GM18519 (cell line): ENCODE results near the gene CHRD.

Source experiments
- ATAC-seq: cut with Tn5 transposase; IDR thresholded peaks from one replicate; pipeline ENCODE4 v1.9.1; 2021; ENCODE audit warnings: mild to moderate bottlenecking, moderate library complexity; ENCODE audit not compliant: unreplicated experiment, low FRiP score

CHRD gene

DNA sequence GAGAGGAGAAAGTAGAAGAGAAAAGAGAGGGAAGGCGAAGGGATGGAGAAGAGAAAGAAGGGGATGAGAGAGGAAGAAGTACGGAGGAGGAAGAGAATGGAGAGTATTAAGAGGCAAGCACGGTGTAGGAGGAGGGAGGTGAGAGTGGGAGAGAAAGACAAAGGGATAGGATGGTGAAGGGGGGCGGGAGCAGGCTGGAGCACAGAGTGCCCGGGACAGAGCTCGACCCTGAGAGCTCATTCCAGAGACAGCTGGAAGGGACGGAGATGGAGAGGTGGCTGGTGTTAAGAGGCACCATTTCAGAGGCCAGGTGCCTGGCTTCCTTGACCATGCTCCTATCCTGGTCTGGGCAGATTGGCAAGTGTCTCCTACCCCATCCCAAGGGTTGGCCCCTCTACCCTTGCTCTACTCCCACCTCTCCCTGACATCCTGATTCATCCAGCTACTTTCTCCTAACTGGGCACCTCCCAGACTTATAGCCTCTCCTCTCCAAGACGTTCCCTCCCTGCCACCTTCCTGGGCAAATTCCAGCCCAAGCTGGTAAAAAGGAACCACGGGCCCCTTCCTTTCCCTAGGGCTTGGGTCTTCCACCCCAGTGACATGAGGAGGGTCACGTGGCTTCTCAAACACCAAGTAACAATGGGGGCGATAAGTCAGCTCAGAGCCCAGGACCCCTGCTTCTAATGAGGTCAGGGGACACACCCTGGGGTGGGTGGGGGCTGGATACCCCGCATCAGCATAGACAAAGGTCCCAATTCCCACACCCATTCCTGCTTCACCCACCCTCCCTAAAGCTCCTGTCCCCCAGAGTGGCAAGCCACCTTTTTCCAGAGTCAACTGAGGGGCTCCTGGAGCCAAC lies 19.6 kb upstream of the CHRD start:
- no peak for ATAC-seq

DNA sequence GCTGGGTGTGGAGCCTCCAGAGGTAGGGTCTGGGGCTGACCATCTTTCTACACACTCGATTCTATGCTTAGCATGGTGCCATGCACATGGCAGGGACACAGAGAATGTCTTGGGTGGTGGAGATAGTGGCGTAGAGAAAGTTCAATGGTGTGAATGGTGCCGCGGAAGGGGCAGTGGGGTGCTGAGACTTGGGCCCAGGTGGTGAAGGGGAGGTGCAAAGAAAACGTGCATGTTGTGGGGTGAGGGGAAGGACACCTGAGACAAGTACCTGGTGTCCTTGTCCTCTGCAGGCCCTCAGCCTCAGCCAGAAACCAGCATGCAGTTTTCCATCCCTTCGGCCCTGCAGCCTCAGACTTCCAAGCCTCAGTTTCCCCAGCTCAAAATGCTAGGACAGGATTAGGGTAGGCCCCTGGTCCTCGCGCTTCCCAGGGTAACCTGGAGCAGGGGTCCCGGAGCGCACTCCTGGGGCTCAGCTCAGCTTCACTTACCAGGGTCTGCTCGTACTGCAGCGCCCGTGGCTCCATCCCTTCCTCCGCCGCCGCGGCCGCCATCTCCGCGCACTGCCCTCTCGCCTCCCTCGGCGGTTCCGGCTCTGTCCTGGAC lies 18.8 kb upstream of the CHRD start:
- ATAC-seq = no peak

DNA sequence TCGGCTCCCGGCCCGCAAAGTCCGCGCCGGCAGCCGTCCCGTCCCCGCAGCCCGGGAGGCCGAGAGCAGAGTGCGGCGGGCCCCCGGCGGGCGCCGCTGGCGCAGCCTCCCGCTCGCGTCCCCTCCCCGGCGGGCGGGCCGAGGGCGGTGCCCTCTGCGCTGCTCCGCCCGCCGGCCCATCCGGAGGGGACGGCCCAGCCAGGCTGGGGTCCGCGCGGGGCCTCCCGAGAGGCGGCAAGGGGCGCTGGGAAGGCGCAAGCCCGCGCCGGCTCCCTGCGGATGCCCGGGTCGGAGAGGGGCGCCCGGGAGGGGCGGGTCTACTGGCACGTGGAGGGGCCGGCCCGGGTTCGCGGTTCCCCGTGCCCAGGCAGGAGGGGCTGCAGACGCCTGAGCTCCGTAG lies 18.3 kb upstream of the CHRD start, which contains the start of the genes CLCN2 and POLR2H:
Gene CLCN2 (minus strand): TSS at position 74 of the 400 bp plus-strand sequence. CDS start 126 bp downstream, outside the sequence.
Gene POLR2H (plus strand): TSS at position 179 of the 400 bp plus-strand sequence. CDS start 1,783 bp downstream, outside the sequence.
- peak; percentile 30 for ATAC-seq

DNA sequence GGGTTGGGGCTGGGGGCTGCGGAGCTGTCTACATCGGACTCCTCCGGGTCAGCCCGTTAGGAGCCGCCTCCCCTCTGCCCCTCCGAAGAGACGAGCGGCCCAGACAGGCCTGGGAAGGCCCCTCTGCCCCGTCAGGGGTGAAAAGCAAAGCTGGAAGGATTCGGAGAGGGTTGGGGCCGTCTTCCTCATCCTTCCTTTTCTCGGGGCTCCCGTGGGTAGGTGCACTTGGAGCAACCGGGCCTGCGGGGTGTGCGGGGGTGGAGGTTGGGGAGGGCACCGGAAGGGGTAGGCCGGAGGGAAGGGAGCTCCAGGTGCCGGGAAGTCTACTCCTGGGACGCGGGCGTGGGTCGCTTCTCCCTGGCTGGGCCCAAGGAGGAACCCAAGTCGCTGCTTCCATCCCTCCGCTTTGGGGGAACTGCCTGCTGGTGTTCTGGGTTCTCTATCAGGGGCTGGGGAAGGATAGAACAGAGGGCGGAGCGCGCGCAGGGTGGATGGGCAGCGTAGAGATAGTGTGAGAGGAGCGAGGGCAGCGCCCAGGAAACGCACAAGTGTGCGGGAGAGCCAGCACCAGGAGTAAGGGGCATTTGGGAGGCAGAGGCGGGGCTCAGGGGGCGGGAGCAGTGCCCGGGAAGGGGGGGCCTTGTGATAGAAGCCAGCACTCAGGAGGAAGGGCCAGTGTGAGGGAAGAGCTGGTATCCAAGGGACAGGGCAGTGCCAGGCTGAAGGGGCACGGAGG lies 17.8 kb upstream of the CHRD start:
- ATAC-seq = no peak

DNA sequence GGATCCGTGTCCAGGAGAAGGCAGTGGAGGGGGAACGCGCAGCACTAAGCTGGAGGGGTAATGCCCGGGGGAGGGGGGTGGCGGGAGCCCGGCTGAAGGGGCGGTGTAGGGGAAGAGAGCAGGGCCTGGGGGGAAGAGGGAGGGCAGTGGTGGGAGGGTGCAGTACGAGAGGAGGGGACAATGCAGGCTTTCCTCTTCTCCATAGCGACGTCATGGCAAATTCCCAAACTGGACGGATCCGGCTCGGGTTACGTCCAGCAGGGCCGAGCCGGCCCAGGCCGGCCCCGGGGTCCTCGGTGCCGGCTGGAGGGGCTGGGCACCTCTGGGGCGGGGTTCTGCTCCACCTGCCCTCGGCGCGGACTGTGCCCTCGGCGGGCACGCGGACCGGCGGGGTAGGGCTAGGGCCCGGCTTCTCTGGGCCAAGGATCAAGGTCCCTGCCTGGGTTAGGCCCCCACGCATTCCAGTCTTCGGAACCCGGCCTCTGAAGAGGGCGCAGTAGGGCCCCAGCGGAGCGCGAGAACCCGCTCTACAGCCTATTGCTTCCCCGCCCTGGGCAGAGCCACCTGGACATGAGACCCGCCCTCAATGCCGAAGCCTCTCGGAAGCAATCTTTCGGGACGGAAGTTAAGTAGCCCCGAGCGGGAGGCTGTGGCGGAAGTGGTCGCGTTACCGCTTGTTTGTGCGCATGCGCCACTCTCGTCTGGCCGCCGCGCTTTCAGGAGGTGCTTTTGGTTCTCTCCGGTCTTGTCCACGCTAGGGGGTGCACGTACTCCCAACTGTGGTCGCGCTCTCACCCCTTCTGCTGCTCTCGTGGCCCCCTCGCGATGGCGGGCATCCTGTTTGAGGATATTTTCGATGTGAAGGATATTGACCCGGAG lies 16.9 kb upstream of the CHRD start:
- ATAC-seq = peak; percentile 84

DNA sequence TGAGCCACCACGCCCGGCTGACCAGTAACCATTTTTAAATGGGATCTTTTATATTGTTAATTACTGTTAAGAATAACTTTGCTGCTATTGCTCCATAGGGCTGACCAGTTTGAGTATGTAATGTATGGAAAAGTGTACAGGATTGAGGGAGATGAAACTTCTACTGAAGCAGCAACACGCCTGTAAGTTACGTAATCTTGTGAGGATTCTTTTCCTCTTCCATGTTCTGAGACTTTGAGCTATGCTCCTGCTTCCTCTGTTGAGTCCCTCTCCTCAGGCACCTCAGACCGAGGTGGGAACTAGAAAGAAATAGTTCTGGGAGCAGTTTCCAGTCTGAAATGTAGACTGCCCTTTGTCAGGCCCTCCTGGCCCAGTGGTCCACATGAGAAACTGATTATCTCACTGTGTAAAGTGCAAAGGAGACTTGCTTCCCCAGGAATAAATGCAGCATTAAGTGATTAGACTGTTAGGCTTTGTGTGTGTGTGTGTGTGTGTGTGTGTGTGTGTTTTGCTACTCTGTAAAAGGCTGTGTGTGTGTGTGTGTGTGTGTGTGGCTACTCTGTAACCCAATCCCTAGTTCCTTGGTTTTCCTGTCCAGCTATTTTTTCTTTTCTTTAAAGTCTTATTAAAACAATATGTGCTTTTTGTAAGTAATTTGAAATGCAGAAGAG lies 13.1 kb upstream of the CHRD start:
- ATAC-seq = no peak

DNA sequence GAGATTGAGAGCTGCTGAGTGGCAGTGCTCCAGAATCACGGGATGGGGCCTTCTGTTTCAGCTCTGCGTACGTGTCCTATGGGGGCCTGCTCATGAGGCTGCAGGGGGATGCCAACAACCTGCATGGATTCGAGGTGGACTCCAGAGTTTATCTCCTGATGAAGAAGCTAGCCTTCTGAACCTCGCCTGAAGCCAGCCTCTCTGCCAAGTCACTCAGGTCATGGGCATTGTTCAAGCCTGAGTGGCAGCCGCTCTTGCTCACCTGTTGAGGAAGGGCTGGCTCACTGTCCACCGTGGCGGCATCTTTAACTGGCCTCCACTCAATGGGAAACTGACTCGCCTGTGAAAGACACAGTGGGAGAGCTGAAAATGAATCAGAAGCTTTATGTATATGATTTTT lies 11.7 kb upstream of the CHRD start:
- ATAC-seq = no peak

DNA sequence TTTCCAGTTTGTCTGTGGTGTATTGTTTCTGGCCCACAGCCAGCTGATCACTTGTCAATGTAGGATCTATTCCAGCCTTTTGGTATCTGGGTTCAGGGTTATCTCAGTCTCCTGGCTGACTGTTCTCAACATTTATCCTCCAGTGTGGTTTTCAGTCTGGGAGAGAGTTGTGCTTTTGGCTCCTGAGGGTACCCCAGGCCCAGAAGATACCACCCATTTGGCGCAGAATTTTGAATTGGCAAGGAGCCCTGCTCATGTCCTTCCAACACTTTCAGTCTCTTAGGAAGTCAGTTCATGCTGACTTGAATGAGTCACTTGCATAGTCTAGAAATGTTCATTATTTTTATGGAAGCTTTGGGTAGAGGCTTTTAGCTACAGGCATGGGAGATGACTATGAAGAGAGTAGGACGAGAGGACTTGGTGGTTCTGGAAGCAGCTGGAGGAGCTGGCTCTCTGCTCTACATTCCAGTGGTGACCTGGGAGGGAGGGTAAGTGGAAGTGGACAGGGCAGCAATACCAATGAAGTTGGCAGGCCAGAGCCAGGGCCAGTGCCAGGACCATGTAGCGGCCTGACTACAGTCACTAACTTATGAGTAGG lies 11.2 kb upstream of the CHRD start:
- no peak for ATAC-seq

DNA sequence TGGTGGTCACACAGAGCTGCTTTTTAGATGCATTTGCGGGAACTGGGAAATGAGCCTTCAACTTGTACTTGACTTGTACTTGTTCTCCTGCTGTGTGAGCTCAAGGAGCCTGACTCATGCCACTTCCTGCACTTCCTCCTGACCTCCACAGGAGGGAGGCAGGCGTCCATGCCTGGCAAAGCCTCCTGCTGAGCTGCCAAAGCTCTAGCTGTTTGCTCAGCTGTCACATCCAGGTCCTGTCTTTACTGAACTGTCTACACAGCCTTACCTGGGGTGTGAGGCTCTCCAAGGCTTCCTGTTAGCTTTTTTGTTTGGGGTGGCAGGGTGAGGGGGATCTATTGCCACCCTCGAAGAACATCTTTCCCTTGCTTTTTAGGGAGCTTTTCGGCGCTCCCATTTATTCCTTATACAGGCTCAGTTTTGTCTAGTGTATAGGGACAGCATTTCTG lies 8.3 kb upstream of the CHRD start:
- ATAC-seq = peak; percentile 76

DNA sequence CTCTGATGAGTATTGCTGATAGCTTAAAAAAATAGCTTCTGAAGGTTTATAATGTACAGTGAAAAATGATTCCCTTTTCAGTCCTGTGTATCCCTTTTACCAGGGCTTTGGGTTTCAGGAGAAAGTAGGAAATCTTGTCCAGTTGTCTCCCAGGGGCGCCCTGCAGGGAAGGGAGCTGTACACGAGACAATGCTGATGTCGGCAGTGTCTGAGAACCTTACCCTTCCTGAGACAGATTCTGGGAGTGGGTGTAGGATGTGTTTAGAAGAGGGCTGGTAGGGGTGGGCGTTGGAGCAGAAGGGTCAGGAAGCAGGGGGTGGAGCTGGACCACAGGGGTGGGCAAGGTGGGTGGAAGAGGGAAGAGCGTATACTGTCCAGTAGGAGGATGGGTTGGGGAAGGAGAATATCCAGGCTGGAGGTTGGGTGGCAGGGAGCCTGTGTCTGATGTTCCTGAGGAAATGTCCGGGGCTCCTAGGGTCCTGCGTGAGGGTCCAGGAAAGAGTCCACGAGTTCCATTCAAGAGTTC lies 7.5 kb upstream of the CHRD start:
- ATAC-seq = no peak

DNA sequence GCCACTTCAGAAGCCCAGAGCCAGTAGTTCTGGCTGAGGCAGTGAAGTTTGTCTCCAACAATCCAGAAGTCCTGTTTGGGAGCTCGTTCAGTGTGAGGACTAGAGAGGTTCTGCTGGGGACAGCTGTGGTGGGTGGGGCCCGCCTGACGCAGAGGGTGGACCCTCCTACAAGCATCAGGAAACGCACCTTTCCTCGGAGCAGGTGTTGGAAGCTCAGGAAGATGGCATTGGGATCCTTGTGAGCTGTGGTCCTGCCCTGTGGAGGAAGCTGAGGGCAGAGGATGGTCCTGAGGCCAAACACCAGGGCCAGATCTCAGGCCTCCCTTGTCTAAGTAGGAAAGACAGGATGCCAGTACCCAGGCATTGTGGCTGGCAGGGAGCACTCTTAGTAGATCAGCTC lies 6.9 kb upstream of the CHRD start:
- no peak for ATAC-seq

DNA sequence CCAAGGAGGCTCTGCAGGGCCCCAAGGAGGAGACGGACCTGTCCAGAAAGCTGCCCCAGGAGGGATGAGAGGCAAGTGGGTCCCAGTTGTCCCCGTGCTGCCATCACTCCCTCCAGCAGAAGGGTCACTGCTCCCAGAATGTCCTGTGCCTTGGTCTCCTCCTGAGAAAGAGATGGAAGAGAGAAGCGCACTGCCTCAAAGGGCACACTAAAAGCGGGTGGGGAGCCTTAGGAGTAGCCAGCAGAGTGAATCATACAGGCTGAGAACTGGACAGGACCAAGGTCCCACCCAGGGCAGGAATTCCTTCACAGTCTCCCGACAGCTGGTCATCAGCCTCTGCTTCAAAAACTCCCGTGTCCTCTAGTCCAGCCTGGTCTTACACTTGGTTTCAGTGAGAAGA lies 6.4 kb upstream of the CHRD start:
- ATAC-seq = no peak

DNA sequence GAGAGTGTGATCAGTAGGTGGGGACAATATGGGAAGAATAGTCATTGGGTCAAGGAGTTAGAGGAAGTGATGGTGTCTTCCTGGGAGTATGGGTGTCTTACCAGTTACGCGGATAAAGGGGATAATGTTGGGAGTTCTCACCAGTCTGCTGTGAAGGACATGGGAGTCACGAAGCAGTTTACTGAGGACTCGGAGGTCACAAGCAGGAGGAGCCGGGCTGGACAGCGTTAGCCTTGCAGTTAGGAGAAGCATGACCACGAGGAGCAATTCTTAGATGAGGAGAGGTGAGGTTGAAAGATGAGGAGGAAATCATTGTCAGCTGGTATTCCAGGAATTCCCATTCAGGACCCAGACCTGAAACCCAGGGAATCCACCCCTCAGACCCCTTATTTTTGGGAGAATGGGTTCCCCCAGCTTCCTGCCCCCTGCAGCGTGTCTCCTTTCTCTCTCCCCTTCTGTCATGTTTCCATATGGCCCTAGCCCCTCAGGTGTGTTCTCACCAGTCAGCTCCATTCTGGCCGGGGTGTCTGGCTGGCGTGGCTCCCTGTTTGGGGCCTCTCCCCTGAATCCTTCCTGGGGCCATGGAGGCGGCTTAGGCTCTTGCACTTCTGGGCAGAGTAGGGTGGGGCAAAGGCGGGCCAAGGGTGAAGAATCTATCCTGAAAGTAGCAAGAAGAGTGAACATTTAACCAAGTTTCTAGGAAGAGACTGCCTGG lies 4.0 kb upstream of the CHRD start:
- ATAC-seq = no peak

DNA sequence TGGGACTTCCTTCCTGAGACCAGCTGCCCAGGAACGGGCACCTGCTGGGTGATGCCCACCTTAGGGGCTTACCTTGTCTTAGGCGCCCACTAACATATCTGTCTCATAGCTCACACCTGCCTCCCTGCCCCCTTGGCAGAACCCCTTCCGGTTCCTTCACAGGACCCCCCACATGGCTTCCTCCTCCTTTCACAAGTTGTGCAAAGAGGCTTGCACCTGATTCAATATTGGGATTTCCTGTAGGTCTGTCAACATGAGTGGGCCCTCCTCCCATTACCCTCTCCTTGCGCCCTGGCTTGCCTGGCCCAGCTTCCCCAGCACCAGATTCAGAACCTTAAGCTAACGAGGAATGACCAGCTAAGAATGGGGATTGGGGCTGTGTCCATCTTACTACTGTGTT lies 2.5 kb upstream of the CHRD start:
- no peak for ATAC-seq

DNA sequence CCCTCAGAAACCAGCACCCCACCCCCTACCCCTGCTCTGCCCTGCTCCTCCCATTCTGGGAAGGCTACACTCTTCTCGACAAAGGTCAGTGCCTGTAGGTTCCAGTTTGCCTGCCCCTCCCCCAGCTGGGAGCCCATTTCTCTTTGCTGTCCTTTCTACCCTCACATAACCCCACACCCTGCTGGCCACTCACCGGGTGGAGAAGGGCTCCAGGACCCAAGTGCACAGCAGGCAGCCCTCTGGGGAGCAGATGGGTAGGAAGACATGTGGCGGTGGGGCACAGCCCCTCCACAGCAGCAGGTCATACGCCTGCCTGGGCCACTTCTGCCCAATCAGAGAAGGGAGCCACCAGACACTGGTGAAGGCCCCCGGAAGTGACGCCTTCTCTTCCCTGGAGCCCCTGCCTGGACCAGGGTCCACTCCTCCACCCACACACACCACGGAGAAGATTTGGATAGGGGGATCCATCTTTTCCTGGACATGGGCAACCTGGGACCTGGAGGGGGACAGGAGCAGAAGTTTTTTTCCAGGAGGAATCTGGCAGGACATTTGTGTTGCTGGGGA lies 1.9 kb upstream of the CHRD start, which contains the start of gene THPO:
Gene THPO (minus strand): TSS at position 326 of the 564 bp plus-strand sequence. CDS start 1,948 bp downstream, outside the sequence.
- no peak for ATAC-seq

DNA sequence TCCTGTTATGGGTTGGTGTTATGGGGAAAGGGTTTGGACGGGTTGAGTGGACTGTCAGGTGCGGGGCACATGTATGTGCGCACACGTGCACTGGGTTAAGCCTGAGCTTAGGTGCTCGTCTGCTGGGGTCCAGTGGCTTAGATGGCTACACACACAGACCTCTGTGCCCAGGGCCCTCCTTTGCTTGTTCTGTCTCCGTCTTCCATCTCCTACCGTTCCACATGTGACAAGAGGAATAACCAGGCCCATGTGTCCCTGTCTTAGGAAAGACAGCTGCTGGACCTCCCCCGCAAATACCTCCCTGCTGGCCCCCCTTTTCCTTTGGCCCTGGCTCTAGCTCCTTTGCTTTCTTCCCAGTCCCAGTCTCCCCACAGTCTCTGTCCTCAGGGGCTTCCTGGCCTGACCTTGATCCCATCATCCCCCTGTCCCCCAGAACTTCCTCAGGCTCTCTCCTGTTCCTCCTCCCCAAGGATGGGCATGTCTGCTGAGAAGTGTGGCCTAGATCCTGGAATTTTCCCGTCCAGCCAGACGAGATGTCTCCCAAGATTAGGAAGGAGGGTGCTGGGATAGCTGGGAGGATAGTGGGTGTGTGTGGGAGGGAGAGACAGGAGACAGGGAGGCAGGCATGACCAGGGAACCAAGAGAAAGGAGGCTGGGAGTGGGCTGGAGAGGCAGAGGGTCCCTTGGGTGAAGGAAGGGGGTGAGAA lies 1.1 kb upstream of the CHRD start:
- no peak for ATAC-seq

DNA sequence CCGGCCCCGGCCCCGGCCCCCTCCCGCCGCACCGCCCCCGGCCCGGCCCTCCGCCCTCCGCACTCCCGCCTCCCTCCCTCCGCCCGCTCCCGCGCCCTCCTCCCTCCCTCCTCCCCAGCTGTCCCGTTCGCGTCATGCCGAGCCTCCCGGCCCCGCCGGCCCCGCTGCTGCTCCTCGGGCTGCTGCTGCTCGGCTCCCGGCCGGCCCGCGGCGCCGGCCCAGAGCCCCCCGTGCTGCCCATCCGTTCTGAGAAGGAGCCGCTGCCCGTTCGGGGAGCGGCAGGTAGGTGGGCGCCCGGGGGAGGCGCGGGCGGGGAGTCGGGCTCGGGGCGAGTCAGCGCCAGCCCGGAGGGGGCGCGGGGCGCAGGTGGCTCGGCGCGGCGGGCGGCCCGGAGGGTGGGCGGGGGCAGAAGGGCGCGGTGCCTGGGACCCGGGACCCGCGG lies 352 bp downstream of the CHRD start:
- no peak for ATAC-seq
